NCI-H774 (cell line): ENCODE data around the gene TERT.
A peak's percentile ranks its signal among the peaks of the same experiment; 100 is the strongest.
"Not testable (repeated sequence)": the region's sequence is repeated elsewhere in the genome, so short reads cannot be mapped to it uniquely, and the experiment has no call there.

Experiments used
- DNase-seq: peaks from one replicate; lab custom pipeline; 2025; lab: John Stamatoyannopoulos, UW

TERT gene

DNA sequence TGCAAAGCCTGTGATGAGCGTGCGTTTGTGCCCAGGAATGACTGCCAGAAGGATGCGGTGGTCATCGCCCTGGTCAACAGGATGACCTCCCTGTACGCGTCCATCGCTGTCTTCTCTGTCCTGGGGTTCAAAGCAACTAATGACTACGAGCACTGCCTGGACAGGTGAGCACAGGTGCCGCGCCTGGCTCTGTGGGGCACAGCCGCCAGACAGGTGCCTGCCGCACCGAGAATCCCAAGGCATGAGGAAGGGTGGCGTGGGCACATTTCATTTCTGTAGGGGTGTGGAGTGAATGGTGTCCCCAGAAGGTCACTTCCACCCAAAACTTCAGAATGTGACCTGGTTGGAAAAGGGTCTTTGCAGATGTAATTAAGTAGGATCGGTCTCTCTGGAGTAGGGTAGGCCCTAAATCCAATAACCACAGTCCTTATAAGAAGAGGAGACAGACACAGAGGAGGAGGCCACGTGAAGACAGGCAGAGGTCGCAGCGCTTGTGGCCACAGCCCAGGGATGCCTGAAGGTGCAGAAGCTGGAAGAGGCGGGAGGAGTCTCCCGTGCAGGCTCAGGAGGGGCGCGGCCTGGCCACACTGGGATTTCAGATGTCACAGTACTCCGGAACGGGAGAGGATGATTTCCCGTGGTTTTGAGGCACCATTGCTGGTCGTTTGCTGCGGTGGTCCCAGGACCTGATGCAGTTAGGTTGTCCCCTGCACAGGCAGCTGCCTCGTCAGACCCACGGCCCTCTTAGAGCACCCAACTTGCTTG lies 54.2 kb downstream of the TERT start:
- no peak for DNase-seq

DNA sequence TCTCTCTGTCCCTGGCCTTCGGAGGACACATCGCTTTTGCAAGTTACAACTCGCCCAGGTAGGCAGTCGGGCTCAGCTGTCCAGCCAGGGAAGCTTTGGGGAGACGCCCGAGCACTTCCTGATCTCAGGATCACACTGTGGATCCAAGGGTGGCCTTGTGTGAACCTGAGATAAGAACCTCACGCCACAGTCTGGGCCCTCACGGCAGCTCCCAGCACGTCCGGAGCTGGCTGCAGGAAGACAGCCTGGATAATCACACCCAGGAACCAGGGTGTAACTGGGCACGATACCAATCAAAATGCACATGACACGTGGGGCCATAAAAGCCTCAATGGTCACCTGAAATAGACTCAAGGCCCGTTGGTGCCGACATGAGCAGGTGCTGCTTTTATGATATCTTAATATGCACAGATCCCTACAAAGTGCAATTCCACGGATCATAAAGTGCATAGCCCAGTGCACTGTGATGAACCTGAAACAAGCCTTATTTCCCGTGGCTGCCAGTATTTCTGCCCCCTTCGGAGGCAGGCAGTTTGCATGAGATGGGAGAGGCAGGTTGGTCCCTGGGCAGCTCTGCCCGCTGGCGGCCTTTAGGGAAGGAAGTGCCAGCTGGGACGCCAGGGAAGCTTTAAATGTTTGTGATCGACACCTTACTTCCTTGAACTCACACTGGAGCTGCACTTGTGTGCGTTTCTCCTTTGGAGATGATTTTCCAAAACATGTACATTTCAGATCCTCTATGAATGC lies 55.2 kb downstream of the TERT start:
- DNase-seq = no peak

DNA sequence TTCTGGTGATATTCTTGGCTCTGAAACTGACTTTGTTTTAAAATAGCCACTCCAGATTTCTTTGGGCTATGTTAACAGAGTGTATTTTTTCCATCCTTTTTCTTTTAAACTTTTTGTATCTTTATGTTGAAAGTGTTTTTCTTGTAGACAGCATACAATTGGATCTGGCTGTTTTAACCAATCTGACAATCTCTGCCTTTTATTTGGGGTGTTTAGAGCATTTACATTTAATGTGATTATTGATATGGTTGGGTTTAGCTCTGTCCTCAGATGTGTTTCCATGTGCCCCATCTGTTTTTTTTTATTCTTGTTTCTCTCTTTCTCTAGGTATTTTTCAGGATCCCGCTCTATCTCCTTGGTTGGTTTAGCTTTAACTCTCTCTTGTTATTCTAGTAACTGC lies 59.0 kb downstream of the TERT start:
- DNase-seq = no peak

DNA sequence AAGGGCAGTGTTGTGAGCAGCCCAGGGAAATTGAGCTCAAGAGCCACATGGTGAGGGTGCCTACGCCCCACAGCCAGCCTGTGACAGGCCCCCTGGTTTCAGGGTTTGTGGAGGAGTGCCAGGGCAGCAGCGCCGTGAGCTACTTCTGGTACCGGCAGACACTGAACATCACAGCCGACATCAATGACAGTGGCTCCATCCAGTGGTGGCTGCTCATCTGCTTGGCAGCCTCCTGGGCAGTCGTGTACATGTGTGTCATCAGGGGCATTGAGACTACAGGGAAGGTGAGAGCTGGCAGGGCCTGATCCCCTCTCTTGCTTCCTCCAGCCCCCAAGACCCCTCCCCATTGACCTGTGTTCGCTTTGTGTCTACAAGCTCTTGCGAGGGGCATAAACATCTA lies 59.5 kb downstream of the TERT start:
- DNase-seq = no peak

DNA sequence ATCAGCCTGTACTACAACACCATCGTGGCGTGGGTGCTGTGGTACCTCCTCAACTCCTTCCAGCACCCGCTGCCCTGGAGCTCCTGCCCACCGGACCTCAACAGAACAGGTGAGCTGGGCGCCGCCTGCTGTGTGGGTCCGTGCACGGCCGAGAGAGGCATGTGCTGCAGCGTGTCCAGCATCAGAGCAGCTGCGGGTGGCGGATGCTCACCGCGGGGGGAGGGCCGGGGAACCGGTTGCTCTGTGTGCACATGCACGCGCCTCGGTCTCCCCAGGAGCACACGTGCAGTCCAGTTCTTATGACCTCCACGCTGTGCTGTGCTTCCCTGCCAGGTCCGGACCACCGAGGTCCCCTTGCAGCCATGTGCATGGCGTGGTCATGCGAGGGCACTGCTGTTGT lies 62.1 kb downstream of the TERT start:
- DNase-seq = no peak

DNA sequence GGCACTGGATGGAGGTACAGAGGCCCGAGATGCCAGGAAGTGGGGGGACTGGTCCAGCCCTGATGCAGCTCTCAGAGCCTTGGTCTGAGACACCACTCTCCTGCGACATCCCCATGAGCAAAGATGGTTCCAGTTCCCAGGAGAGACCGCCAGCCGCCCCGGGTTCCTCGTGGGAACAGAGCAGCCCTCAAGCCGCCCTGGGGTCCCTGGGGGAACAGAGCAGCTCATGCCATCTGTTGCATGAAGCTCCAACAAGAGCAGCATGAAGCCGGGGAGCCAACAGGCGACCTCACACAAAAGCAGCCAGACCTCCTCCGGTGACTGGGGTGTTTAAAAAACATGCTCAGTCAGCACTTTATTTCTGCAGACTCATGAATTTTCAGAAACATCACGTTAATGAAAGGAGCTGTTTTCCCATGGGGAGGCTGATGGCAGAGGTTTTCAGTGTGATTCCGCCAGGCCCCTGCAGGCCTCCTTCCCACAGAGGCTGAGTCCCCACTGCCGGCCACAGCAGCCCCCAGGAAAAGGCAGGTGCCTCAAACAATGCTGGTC lies 63.4 kb downstream of the TERT start:
- no peak for DNase-seq

DNA sequence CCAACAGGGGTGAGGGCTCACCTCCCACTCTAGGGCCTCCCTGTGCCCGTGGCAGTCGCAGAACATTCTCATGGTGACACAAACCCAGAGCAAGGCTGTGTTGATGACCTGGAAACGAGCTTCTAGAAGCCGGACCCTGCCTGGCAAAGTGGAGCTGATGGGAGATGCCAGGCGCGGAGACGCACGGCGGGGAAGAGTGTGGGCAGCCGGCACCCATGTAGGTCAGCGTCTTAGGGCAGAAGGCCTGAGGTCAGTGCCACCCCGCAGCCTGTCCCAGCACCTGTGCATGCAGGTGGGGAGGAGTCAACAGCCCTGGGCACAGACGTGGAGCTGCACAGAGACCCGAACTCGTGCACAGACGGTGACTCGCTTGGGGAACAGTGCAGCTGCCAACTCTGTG lies 64.3 kb downstream of the TERT start:
- DNase-seq = no peak

DNA sequence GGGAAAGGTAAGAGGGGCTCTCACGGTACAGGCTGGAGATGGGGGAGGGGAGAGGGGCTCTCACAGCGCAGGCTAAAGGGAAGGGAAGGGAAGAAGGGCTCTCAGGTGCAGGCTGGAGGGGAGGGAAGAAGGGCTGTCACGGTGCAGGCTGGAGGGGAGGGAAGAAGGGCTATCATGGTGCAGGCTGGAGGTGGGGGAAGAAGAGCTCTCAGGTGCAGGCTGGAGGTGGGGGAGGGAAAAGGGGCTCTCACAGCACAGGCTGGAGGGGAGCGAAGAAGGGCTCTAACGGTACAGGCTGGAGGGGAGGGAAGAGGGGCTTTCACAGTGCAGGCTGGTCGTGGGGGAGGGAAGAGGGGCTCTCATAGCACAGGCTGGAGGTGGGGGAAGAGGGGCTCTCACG lies 65.0 kb downstream of the TERT start:
- DNase-seq = no peak

DNA sequence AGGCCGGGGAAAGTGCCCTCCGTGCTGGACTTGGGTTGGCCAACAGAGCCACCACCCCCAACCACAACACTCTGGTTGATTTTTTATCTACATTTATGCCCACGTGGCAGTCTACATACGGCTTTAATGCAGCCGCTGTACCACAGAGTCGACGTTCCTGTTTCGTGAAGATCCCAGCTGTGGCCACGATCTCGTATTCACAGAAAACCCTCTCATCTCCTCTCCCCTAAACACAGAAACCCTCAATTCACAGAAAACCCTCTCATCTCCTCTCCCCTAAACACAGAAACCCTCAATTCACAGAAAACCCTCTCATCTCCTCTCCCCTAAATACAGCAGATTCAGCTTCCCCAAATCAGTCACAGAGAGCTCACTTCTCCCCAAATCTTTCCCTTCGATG lies 65.8 kb downstream of the TERT start:
- not testable (repeated sequence) for DNase-seq

DNA sequence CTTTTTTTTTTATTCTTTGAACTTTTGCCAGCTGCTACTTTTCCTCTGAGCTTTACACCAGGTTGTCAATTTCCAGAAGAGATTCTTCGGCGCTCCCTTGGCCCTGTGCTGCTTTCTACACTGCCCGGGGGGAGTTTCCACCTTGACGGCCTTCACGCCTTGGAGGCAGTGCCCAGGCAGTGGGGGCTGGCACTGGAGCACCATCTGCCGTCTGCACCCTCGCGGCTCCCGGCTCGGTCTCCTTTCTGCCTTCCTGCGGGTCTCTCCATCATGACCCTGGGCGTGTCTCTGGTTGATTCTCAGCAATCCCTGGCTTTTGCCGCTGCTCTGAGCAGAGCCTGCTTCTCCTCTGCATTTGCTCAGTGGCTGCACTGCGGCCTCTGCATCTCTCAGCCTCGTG lies 66.7 kb downstream of the TERT start:
- DNase-seq = no peak

DNA sequence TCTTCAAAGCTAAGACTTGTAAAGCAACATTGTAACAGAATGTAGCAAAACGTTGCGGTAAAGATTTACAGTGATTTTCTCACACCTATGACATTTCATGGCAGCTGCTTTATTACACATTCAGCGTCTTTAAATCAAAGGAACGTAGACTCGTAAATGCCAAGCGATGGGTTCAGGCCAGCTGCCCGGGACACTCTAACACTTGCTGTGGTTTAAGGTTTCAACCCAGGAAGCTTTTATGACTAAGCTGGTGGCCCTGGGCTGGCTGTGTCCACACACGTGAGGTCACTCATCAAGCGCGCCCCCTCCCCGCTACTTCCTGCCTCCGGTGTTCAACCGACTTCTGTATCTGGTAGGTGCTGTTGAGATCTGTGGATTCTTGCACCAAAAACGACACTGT lies 67.2 kb downstream of the TERT start:
- DNase-seq = peak; percentile 70

DNA sequence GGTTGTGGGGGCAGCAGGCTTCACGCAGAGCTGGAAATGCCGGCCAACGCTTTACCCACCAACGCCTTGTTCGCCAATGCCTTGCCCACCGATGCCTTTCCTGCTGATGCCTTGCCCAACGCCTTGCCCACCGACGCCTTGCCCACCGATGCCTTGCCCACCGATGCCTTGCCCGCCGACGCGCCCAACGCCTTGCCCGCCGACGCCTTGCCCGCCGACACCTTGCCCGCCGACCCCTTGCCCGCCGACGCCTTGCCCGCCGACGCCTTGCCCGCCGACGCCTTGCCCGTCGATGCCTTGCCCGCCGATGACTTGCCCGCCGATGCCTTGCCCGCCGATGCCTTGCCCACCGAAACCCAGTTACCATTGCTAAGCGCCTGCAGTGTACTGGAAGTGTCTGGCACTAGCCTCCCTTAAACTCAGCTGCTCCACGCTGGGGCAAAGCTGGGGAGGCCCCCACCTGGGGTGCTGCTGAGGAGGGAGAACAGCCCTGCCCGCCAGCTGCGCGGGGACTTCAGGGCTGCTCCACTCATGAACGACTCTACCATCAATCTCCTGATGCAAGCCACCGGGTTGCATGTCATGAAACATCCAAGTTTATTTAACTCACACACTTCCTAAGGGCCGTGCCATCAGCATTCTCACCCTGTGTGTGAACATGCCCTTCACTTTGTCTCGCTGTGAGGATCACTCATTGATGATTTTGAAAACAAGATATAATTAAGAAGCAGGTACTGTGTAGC lies 67.9 kb downstream of the TERT start:
- DNase-seq = no peak

DNA sequence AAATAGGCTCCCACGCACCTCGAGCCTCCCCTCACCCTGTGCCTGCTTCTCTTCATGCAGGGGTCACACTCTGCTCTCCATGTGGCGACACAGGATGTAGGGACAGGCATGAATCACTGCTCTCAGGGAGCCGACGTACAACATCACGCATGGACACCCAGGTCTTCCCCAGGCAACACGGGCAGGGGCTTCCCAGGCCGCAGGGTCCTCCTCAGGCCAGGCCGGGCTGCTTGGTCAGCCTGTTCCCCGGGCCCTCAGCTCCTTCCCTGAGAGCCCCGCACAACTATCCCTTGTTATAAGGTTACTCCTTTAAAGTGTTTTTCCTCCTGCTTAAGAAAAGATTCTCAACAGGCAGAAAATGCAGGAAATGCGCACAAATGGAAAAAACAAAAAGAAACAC lies 68.6 kb downstream of the TERT start:
- DNase-seq = no peak

DNA sequence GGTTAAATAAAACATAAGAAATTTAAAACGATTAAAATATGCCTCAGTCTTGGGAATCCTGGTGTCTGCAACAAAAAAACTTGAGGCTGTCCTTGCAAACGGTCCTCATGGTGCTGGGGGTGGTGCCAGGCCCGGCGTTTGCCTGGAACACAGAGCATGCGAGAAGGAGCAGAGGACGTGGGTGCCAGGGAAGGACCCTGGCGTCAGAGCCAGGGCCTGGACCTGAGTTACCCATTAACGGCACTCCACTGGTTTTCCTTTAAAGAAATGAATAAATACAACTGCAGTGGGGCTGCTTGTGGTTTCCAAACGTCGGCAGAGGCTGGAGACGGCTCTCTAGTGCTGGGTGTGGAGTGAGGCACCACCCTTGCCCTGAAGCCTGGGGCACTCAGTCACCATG lies 69.8 kb downstream of the TERT start, which contains the start of gene SLC6A18:
TSS of gene SLC6A18 (plus strand) at position 301 of the 400 bp plus-strand sequence. CDS start at position 398, 97 bp downstream.
- DNase-seq = no peak

DNA sequence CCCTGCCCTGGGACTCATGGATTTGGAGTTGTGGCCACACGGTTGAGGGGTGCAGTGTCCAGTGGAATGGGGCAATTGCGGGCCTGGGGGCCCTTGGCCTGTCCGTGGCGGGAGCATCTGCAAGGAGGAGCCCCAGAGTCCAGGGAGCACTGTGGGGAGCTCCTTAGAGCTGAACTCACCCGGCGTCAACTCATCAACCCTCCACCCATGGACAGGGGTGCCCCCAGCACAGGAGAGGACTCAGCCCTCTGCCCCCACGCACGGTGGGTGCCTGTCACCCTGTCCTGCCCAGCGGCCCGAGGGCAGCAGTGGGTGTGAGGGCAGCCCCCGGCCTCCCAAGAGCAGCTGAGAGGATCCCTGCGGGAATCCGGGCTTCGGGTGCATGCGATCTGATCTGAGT lies 70.2 kb downstream of the TERT start:
- DNase-seq = no peak

DNA sequence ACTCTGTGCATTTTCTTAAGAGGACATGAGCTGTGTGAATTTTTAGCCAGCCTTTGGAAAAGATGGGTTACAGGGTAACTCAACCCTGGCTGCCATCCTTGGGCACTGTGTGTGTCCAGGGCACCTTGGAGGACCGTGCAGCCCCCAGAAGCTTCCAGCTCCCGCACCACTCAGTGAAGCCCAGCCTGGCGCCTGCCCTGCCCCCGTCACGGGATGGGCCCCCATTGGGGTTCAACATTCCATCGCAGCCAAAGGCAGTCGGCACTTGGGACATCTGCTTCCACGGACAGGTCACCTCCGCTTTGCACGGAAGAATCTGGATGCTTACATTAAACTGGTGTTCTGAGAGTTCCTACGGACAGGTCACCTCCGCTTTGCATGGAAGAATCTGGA lies 71.6 kb downstream of the TERT start:
- no peak for DNase-seq

DNA sequence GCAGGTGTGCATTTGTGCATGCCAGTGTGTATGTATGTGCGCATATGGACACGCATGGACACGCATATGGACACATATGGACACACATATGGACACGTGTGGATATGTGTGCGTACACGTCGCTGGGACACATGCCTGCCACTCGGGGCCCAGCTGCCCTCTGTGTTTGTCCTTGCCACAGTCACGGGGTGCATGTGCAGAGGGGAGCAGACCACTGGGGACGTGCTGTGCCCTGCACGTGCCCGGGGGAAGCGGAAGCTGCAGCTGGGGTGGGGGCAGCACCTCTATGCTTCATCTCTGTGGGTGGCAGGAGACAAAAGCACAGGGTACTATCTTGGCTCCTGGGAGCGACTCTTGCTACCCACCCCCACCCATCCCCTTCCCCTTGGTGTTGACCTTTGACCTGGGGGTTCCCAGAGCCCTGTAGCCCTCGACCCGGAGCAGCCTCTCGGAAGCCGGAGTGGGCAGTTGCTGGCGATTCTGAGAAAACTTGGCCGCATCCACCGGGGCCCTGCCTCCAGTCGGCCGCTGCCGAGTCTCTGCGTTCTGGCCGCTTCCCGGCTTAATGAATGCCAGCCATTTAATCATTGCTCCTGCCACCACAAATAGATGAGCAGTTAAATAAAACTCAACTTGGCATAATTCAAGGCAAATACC lies 72.1 kb downstream of the TERT start:
- no peak for DNase-seq

DNA sequence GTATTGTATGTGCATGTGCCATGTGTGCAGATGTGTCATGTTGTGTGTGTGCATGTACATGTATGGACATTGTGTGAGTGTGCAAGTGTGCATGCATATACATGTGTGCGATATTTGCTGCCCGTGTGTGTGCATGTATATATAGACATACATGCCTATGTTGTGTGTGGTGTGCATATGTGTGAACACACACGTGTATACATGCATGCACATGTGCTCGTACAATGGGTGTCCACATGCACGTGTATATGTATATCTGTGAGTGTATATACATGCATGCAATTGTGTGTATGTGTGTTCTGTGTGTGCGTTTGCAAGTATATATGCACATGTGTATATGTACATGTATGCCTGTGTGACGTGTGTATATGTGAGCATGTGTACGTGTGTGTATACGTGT lies 72.7 kb downstream of the TERT start:
- DNase-seq = no peak

DNA sequence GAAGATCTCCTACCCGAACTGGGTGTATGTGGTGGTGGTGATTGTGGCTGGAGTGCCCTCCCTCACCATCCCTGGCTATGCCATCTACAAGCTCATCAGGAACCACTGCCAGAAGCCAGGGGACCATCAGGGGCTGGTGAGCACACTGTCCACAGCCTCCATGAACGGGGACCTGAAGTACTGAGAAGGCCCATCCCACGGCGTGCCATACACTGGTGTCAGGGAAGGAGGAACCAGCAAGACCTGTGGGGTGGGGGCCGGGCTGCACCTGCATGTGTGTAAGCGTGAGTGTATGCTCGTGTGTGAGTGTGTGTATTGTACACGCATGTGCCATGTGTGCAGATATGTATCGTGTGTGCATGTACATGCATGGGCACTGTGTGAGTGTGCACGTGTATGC lies 73.1 kb downstream of the TERT start:
- DNase-seq = no peak

DNA sequence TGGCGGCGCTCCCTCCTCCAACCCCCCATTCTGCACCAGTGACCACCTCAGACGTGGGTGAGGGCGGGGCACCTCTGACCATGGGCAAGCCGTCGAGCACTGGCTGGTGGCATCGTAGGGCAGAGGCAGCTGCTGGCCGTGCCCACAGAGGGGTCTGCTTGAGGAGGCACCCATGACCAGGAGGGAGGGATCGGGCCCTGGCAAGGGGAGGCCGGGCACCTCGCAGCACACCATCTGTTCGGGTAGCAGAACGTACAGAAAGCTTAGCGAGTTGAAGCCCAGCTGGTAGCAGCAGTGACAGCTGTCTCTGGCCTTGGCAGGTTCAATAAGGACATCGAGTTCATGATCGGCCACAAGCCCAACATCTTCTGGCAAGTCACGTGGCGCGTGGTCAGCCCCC lies 74.0 kb downstream of the TERT start:
- no peak for DNase-seq

DNA sequence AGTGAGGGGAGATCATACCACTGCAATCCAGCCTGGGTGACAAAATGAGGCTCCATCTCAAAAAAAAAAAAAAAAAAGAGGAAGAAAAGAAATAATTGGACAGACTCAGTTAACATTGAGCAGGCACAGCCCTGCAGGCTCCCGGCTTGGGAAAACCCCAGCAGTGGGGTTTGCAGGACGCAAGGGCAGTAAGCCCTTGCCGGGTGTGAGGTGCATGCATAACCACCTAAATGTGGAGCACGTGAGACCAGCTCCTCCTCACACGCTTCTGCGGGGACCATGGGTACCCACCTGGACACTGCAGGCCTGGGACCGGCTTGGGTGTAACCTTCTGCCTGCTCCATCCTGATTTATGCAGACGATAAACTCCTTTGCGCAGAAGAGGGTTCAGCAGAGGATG lies 74.5 kb downstream of the TERT start:
- no peak for DNase-seq

DNA sequence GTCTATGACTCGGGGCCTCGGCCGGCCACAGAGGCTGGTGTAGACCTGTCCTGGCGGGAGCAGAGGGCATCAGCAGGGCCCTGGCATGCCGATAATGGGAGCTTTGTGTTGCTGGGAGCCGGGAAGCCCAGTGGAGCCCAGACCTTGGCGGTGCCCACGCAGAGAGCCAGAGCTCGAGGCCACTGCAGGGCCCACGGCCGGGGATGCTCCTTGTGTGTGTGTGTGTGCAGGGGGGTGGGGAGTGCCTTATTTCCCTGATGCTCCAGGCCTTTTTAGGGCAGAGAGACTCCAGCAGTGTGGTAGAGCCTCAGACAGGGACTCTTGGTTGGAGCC lies 75.1 kb downstream of the TERT start:
- DNase-seq = no peak
